GM23338 (cell line): ENCODE measurements around the gene ZMAT5.

Experiments used
- CREB1 ChIP-seq: fragments of 250-450 bp; sonication (Bioruptor Pico); IDR thresholded peaks from 2 replicates; pipeline ENCODE4 v1.5.0; 2020; ENCODE audit warnings: low read depth, mild to moderate bottlenecking, moderate library complexity
- ETS1 ChIP-seq: IDR thresholded peaks from 2 replicates; pipeline ENCODE4 v1.6.1; 2016; ENCODE audit warnings: antibody characterized with exemption
- EZH2 ChIP-seq: fragments of 200-600 bp; sonication (generic); IDR thresholded peaks from one replicate; pipeline ENCODE4 v1.8.0; 2017; ENCODE audit warnings: antibody characterized with exemption, mild to moderate bottlenecking, low read depth; ENCODE audit not compliant: unreplicated experiment
- EZH2phosphoT487 ChIP-seq: fragments of 200-600 bp; sonication (generic); IDR thresholded peaks from one replicate; pipeline ENCODE4 v1.8.1; 2018; ENCODE audit warnings: antibody characterized with exemption; ENCODE audit not compliant: unreplicated experiment
- JUNB ChIP-seq: IDR thresholded peaks from one replicate; pipeline ENCODE4 v1.6.1; 2016; ENCODE audit warnings: antibody characterized with exemption; ENCODE audit not compliant: unreplicated experiment
- NANOG ChIP-seq: IDR thresholded peaks from 2 replicates; pipeline ENCODE4 v1.6.1; 2016; ENCODE audit warnings: antibody characterized with exemption, borderline replicate concordance
- POLR2AphosphoS5 ChIP-seq: IDR thresholded peaks from 2 replicates; pipeline ENCODE4 v1.6.1; 2016; ENCODE audit warnings: antibody characterized with exemption, low read depth
- STAT1 ChIP-seq: IDR thresholded peaks from one replicate; pipeline ENCODE4 v1.6.1; 2016; ENCODE audit warnings: antibody characterized with exemption; ENCODE audit not compliant: unreplicated experiment
- ZNF114 ChIP-seq: fragments of 250-450 bp; sonication (Bioruptor Pico); IDR thresholded peaks from 2 replicates; pipeline ENCODE4 v1.5.0; 2020; ENCODE audit warnings: mild to moderate bottlenecking, moderate library complexity
- ZNF331 ChIP-seq: fragments of 250-450 bp; sonication (Bioruptor Pico); IDR thresholded peaks from 2 replicates; pipeline ENCODE4 v1.5.0; 2020; ENCODE audit warnings: low read depth, mild to moderate bottlenecking, moderate library complexity
- ZNF462 ChIP-seq: fragments of 250-450 bp; sonication (Bioruptor Pico); IDR thresholded peaks from 2 replicates; pipeline ENCODE4 v1.5.0; 2020; ENCODE audit warnings: mild to moderate bottlenecking, moderate library complexity
- TF ChIP-seq, protein P1 (sequence below), 2 experiments: fragments of 200-600 bp in 1 of 2; sonication (generic) in 1 of 2; conservative IDR thresholded peaks; 2 replicates each; pipeline versions ENCODE4 v1.5.1 to v1.6.1; 2016 to 2017; ENCODE audit warnings: antibody characterized with exemption in 2 of 2, low read depth in 2 of 2, mild to moderate bottlenecking in 2 of 2, moderate library complexity in 1 of 2
- TF ChIP-seq, protein P2 (sequence below): IDR thresholded peaks from one replicate; pipeline ENCODE4 v1.6.1; 2018; ENCODE audit warnings: antibody characterized with exemption; ENCODE audit not compliant: unreplicated experiment

DNA sequence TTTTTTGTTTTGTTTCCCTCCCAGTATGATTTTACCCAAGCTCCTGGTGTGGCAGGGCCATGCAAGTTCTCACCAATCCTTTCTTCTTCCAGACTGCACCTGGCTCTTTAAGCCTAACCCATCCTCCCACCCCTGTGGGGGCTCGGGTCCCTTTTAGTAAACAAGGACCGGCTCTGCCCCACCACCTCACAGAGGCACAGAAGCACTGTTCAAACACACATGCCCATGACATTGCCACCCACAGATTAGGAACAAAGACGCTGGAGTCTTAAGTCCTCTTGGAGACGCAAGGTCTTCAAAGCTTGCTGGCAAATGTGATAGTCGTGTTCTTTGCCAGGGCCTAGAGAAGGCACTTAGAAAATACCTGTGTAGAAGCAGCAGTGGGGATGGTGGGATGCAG is 19.2 kb upstream of the ZMAT5 start:
- TF ChIP-seq, protein P1, sequence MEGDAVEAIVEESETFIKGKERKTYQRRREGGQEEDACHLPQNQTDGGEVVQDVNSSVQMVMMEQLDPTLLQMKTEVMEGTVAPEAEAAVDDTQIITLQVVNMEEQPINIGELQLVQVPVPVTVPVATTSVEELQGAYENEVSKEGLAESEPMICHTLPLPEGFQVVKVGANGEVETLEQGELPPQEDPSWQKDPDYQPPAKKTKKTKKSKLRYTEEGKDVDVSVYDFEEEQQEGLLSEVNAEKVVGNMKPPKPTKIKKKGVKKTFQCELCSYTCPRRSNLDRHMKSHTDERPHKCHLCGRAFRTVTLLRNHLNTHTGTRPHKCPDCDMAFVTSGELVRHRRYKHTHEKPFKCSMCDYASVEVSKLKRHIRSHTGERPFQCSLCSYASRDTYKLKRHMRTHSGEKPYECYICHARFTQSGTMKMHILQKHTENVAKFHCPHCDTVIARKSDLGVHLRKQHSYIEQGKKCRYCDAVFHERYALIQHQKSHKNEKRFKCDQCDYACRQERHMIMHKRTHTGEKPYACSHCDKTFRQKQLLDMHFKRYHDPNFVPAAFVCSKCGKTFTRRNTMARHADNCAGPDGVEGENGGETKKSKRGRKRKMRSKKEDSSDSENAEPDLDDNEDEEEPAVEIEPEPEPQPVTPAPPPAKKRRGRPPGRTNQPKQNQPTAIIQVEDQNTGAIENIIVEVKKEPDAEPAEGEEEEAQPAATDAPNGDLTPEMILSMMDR (conservative IDR thresholded peaks at IDR 0.05; ENCODE audit: low read depth in 2 of 2), result no peak
- TF ChIP-seq EZH2phosphoT487 (no peak), EZH2 (no peak), POLR2AphosphoS5 (no peak), JUNB (no peak), CREB1 (CRISPR knock-in tag) (no peak), STAT1 (no peak), ETS1 (no peak), NANOG (no peak), ZNF114 (CRISPR knock-in tag) (no peak), ZNF331 (CRISPR knock-in tag) (no peak), ZNF462 (CRISPR knock-in tag) (no peak)
- TF ChIP-seq, protein P2, sequence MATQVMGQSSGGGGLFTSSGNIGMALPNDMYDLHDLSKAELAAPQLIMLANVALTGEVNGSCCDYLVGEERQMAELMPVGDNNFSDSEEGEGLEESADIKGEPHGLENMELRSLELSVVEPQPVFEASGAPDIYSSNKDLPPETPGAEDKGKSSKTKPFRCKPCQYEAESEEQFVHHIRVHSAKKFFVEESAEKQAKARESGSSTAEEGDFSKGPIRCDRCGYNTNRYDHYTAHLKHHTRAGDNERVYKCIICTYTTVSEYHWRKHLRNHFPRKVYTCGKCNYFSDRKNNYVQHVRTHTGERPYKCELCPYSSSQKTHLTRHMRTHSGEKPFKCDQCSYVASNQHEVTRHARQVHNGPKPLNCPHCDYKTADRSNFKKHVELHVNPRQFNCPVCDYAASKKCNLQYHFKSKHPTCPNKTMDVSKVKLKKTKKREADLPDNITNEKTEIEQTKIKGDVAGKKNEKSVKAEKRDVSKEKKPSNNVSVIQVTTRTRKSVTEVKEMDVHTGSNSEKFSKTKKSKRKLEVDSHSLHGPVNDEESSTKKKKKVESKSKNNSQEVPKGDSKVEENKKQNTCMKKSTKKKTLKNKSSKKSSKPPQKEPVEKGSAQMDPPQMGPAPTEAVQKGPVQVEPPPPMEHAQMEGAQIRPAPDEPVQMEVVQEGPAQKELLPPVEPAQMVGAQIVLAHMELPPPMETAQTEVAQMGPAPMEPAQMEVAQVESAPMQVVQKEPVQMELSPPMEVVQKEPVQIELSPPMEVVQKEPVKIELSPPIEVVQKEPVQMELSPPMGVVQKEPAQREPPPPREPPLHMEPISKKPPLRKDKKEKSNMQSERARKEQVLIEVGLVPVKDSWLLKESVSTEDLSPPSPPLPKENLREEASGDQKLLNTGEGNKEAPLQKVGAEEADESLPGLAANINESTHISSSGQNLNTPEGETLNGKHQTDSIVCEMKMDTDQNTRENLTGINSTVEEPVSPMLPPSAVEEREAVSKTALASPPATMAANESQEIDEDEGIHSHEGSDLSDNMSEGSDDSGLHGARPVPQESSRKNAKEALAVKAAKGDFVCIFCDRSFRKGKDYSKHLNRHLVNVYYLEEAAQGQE, result no peak
